Cardiac fibroblast (primary cell): ENCODE measurements around the gene UBE2QL1.

ENCODE experiments used
- DNase-seq, 2 donors: peaks; one replicate each; pipeline versions ENCODE4 v3.0.0 to v3.0.0-alpha.2; 2010; ENCODE audit warnings: low read depth in 2 of 2
- H3K4me3 ChIP-seq, 2 donors: replicated peaks in 1 of 2; 1 replicate in 1 of 2; 2 replicates in 1 of 2; pipeline ENCODE4 v1.5.1; 2011; ENCODE audit warnings: low read depth in 2 of 2, low read length in 2 of 2, mild to moderate bottlenecking in 2 of 2, moderate library complexity in 1 of 2
- TF ChIP-seq, protein P1 (sequence below): IDR thresholded peaks from one replicate; pipeline ENCODE4 v1.5.1; 2011; ENCODE audit warnings: low read depth, mild to moderate bottlenecking, low read length, inconsistent platforms

Gene UBE2QL1

DNA sequence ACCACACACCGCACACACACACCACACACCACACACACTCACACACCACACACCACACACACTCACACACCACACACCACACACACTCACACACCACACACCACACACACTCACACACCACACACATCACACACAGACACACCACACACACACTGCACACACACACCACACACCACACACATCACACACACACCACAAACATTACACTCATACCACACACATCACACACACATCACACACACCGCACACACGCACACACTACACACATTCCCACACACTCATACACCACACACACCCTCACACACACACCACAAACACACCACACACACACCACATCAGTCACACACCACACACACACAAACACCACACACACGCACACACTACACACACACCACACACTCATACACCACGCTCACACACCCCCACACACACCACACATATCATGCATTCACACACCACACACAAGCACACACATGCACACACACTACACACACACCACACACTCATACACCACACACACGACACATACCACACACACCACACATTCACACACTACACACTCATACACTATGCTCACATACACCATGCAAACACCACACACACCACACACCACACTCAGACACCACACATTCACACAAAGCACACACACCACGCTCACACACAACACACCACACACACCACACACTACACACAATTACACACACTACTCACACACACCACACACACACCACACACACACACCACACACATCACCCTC lies 1.1 kb upstream of the UBE2QL1 start:
- TF ChIP-seq, protein P1, sequence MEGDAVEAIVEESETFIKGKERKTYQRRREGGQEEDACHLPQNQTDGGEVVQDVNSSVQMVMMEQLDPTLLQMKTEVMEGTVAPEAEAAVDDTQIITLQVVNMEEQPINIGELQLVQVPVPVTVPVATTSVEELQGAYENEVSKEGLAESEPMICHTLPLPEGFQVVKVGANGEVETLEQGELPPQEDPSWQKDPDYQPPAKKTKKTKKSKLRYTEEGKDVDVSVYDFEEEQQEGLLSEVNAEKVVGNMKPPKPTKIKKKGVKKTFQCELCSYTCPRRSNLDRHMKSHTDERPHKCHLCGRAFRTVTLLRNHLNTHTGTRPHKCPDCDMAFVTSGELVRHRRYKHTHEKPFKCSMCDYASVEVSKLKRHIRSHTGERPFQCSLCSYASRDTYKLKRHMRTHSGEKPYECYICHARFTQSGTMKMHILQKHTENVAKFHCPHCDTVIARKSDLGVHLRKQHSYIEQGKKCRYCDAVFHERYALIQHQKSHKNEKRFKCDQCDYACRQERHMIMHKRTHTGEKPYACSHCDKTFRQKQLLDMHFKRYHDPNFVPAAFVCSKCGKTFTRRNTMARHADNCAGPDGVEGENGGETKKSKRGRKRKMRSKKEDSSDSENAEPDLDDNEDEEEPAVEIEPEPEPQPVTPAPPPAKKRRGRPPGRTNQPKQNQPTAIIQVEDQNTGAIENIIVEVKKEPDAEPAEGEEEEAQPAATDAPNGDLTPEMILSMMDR = no peak
- no peak overlapping the region for H3K4me3 ChIP-seq
- no peak for DNase-seq

DNA sequence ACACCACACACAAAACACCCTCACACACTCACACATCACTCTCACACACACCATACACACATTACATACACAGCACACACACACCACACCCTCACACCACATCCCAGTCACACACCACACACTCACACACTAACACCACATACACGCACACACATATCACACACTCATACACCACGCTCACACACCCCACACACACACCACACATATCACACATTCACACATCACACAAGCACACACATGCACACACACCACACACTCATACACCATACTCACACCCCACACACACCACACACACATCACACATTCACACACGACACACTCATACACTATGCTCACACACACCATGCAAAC lies 543 bp upstream of the UBE2QL1 start:
- H3K4me3 ChIP-seq = no peak overlapping the region
- TF ChIP-seq, protein P1 = no peak
- DNase-seq = no peak

DNA sequence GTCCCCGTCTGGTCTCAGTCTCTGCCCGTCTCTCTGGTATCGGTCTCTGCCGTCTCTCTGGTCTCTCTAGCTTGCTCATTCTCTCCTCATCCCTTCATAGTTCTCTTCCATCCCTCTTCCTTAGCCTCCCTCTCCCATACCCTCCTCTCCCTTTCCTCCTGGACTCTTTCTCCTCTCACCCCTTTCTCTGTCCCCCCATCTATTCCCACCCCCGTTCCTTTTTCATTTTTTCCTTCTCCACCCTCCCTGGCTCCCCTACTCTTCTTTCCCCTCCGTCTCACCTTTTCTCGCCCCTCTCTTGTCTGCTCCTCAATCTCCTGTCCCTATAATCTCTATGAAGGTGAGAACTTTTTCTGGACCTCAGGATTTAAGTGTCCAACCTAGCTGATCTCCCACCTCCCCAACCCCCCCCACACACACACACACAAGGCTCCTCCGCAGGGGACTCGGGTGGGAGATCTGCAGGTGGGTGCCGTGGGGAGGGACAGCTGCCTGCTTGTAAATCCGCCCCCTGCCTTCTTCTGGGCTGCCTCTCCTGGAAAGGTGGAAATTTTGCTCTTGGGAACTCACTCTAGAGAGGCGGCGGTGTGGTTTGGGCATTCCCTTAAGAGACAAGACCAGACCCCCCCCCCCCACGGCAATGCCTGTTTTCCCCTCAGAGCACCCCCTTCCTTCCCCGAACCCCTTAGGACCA lies 953 bp downstream of the UBE2QL1 start:
- H3K4me3 ChIP-seq = no peak overlapping the region
- DNase-seq = no peak
- TF ChIP-seq, protein P1 = no peak

DNA sequence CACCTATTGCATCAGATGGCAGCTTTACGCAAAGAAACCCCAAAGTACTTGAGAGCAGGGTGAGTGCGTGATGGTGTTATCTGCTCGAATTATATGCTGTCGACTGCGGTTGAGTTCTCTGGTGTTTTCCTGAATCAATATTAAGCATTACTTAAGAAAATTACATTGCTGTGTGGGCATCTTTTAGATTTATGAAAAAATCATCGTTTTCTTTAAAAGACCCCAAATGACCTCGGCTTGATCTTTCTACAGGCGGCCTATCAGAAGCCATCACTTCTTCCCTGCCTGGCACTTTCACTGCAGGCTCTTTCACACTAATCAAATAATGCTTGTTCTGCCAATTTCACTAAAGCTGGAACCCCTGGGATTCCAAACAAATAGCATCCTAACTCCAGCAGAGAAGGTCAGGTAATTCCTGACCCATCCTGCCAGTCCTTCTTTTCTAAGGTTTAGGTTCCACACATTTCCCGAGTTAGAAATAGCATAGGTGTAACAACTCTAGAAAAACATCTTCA lies 1.7 kb downstream of the UBE2QL1 start:
- no peak for DNase-seq
- TF ChIP-seq, protein P1 = no peak
- no peak overlapping the region for H3K4me3 ChIP-seq

DNA sequence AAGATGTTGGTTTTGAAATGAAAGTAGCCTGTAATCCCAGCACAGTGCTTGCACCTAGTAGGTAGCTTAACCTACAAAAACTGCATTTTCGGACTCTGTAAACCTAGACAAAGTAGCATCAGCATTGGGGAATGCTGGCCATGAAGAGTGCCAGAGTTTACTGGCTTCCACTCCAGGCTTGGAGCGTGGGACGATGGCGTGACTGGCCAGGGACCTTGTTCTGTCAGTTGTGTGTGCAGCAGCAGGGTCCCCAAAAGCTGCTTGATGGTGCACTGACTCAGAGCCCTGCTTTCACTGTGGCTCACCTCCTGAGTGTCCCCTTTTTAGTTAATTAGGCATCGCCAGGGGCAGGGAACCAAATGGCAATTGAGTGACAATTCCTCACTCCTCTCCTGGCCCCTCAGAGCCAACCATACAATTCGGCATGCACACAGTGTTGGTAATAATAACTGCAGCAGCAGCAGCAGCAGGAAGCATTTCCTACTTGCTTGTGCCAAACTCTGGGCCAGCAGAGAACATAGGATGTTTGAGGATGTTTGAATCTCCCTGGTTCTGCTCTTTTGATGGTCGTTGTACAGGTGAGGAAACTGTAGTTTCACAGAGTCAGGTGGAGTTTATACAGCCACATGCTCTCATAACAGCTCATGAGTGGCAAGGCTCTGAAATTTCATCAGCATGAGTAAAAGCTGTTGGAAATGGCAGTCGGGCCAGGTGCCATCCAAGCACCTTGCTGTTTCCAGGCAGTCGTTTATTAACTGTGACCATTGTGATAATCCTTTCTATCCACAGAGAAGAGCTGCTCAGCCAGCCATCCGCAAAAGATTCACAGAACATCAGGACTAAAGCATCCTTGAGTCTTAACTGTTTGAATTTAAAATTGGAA lies 4.2 kb downstream of the UBE2QL1 start:
- DNase-seq = no peak
- H3K4me3 ChIP-seq = no peak overlapping the region
- TF ChIP-seq, protein P1 = no peak

DNA sequence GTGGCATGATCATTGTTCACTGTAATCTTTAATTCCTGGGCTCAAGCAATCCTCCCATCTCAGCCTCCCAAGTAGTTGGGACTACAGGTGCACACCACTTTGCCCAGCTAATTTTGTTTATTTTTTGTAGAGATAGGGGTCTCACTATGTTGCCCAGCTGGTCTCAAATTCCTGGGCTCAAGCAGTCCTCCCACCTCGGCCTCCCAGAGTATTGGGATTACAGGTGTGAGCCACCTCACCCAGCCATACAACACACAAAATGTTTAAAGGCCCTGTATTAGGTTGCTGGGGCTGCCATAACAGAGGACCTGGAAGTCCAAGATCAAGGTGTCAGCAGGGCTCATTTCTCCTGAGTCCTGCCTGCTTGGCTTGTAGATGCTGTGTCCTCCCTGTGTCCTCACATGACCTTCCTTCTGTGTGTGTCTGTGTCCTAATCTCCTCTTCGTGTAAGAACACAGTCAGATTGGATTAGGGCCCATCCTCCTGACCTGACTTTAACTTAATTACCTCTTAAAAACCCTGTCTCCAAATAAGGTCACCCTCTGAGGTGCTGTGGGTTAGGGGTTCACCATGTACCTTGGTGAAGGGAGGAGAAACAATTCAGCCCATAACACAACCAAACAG lies 5.4 kb downstream of the UBE2QL1 start:
- H3K4me3 ChIP-seq = no peak overlapping the region
- no peak for DNase-seq
- TF ChIP-seq, protein P1 = no peak
